H9 (cell line): ENCODE measurements around the gene PRKRA. TPM values are rescaled to one million over a fixed set of nuclear protein-coding genes. Genes with fewer than 3 reads are reported as not detected.

ENCODE experiments used
- DNase-seq: peaks from one replicate; pipeline ENCODE4 v3.0.0-alpha.2; 2017
- H2AFZ ChIP-seq: one replicate; pipeline ENCODE4 v1.6.1; 2013; ENCODE audit warnings: mild to moderate bottlenecking, low read length, control low read depth, moderate library complexity
- H2AK5ac ChIP-seq: 2 replicates; pipeline ENCODE4 v1.6.1; 2013; ENCODE audit warnings: low read length, control low read depth, mixed read lengths; ENCODE audit not compliant: insufficient read length
- H2BK120ac ChIP-seq: one replicate; pipeline ENCODE4 v1.6.1; 2013; ENCODE audit warnings: low read depth, mild to moderate bottlenecking, low read length, control low read depth, inconsistent platforms; ENCODE audit not compliant: poor library complexity, severe bottlenecking
- H2BK12ac ChIP-seq: 2 replicates; pipeline ENCODE4 v1.6.1; 2013; ENCODE audit warnings: low read length, control low read depth, mixed read lengths, low read depth; ENCODE audit not compliant: insufficient read length
- H2BK15ac ChIP-seq: 2 replicates; pipeline ENCODE4 v1.6.1; 2013; ENCODE audit warnings: low read depth, low read length, control low read depth
- H2BK20ac ChIP-seq: one replicate; pipeline ENCODE4 v1.6.1; 2013; ENCODE audit warnings: low read depth, mild to moderate bottlenecking, low read length, control low read depth, inconsistent platforms; ENCODE audit not compliant: poor library complexity, severe bottlenecking
- H2BK5ac ChIP-seq: 2 replicates; pipeline ENCODE4 v1.6.1; 2013; ENCODE audit warnings: low read length, control low read depth, mixed read lengths; ENCODE audit not compliant: insufficient read length
- H3K14ac ChIP-seq: 2 replicates; pipeline ENCODE4 v1.6.1; 2013; ENCODE audit warnings: low read length, control low read depth; ENCODE audit not compliant: insufficient read depth
- H3K18ac ChIP-seq: 2 replicates; pipeline ENCODE4 v1.6.1; 2013; ENCODE audit warnings: low read depth, mild to moderate bottlenecking, mixed read lengths, low read length, control low read depth; ENCODE audit not compliant: insufficient read length
- H3K23ac ChIP-seq: 2 replicates; pipeline ENCODE4 v1.6.1; 2013; ENCODE audit warnings: low read length, control low read depth, mixed read lengths, low read depth; ENCODE audit not compliant: insufficient read length
- H3K23me2 ChIP-seq: 2 replicates; pipeline ENCODE4 v1.6.1; 2013; ENCODE audit warnings: low read depth, mild to moderate bottlenecking, mixed read lengths, low read length, control low read depth; ENCODE audit not compliant: insufficient read length, poor library complexity, severe bottlenecking
- H3K27ac ChIP-seq: 2 replicates; pipeline ENCODE4 v1.5.1; 2013; ENCODE audit warnings: low read length, control low read depth, mixed read lengths, low read depth; ENCODE audit not compliant: insufficient read length
- H3K27me3 ChIP-seq: 2 replicates; pipeline ENCODE4 v1.6.1; 2013; ENCODE audit warnings: low read length, control low read depth, inconsistent platforms; ENCODE audit not compliant: insufficient read depth
- H3K4ac ChIP-seq: 2 replicates; pipeline ENCODE4 v1.6.1; 2013; ENCODE audit warnings: low read depth, mild to moderate bottlenecking, control low read depth, inconsistent platforms, low read length, moderate library complexity
- H3K4me1 ChIP-seq: 2 replicates; pipeline ENCODE4 v1.6.1; 2013; ENCODE audit warnings: low read length, control low read depth, inconsistent platforms; ENCODE audit not compliant: insufficient read depth
- H3K4me2 ChIP-seq: 2 replicates; pipeline ENCODE4 v1.6.1; 2013; ENCODE audit warnings: low read length, control low read depth, mixed read lengths; ENCODE audit not compliant: insufficient read length, insufficient read depth
- H3K56ac ChIP-seq: 2 replicates; pipeline ENCODE4 v1.6.1; 2013; ENCODE audit warnings: low read depth, mild to moderate bottlenecking, mixed read lengths, low read length, control low read depth; ENCODE audit not compliant: insufficient read length
- H3K79me1 ChIP-seq: 2 replicates; pipeline ENCODE4 v1.6.1; 2013; ENCODE audit warnings: low read depth, mild to moderate bottlenecking, moderate library complexity, low read length, control low read depth, inconsistent platforms; ENCODE audit not compliant: insufficient read depth, poor library complexity, severe bottlenecking
- H3K79me2 ChIP-seq: 2 replicates; pipeline ENCODE4 v1.6.1; 2013; ENCODE audit warnings: low read length, control low read depth, inconsistent platforms; ENCODE audit not compliant: insufficient read depth
- H3K9ac ChIP-seq: 2 replicates; pipeline ENCODE4 v1.6.1; 2013; ENCODE audit warnings: low read length, control low read depth, mixed read lengths; ENCODE audit not compliant: insufficient read length; ENCODE audit errors: extremely low read depth
- H3K9me3 ChIP-seq: one replicate; pipeline ENCODE4 v1.6.1; 2013; ENCODE audit warnings: low read depth, low read length, inconsistent platforms; ENCODE audit not compliant: control insufficient read depth
- H3T11ph ChIP-seq: one replicate; pipeline ENCODE4 v1.6.1; 2013; ENCODE audit warnings: mild to moderate bottlenecking, low read length, control low read depth, inconsistent platforms
- H4K20me1 ChIP-seq: one replicate; pipeline ENCODE4 v1.6.1; 2013; ENCODE audit not compliant: control insufficient read depth, insufficient read length, insufficient read depth
- H4K5ac ChIP-seq: 2 replicates; pipeline ENCODE4 v1.6.1; 2013; ENCODE audit warnings: low read depth, mild to moderate bottlenecking, mixed read lengths, low read length, control low read depth; ENCODE audit not compliant: insufficient read length
- H4K8ac ChIP-seq: replicated peaks from 2 replicates; pipeline ENCODE4 v1.6.1; 2013; ENCODE audit warnings: low read length, control low read depth, mixed read lengths, low read depth; ENCODE audit not compliant: insufficient read length
- H4K91ac ChIP-seq: 2 replicates; pipeline ENCODE4 v1.6.1; 2013; ENCODE audit warnings: low read depth, mild to moderate bottlenecking, moderate library complexity, mixed read lengths, low read length, control low read depth; ENCODE audit not compliant: insufficient read length
- H3K27ac Mint-ChIP-seq, 3 experiments: 2 replicates in 2 of 3; 3 replicates in 1 of 3; pipeline ENCODE4 v1.8.0; 2020 to 2021; ENCODE audit warnings: mixed read lengths in 3 of 3, mild to moderate bottlenecking in 1 of 3, moderate library complexity in 1 of 3
- H3K27me3 Mint-ChIP-seq: 2 replicates; pipeline ENCODE4 v1.8.0; 2021; ENCODE audit warnings: low read depth, mild to moderate bottlenecking, moderate library complexity, mixed read lengths
- H3K36me3 Mint-ChIP-seq, 3 experiments: 2 replicates in 2 of 3; 3 replicates in 1 of 3; pipeline ENCODE4 v1.8.0; 2020 to 2021; ENCODE audit warnings: low read depth in 3 of 3, mixed read lengths in 3 of 3; ENCODE audit not compliant: insufficient read depth in 1 of 3
- H3K4me1 Mint-ChIP-seq, 2 experiments: 2 replicates each; pipeline ENCODE4 v1.8.0; 2020; ENCODE audit warnings: mixed read lengths in 2 of 2
- H3K4me3 Mint-ChIP-seq, 2 experiments: 2 replicates in 1 of 2; 3 replicates in 1 of 2; pipeline ENCODE4 v1.8.0; 2020 to 2021; ENCODE audit warnings: mild to moderate bottlenecking in 2 of 2, mixed read lengths in 2 of 2, moderate library complexity in 1 of 2
- H3K9me3 Mint-ChIP-seq, 2 experiments: 2 replicates in 1 of 2; 3 replicates in 1 of 2; pipeline ENCODE4 v1.8.0; 2020; ENCODE audit warnings: mild to moderate bottlenecking in 2 of 2, mixed read lengths in 2 of 2, moderate library complexity in 1 of 2
- total RNA-seq: library from RNA; stranded (reverse); gene quantifications from 2 replicates; pipeline ENCODE4 v1.2.1, GENCODE V29; 2021
- TF ChIP-seq, protein P1 (sequence below): fragments of 200-600 bp; sonication (generic); conservative IDR thresholded peaks from 3 replicates; pipeline ENCODE4 v1.8.0; 2021; ENCODE audit warnings: antibody characterized with exemption, mild to moderate bottlenecking

The PRKRA gene
- total RNA-seq, 1 experiment from 2014 or later, result 61.5 TPM

DNA sequence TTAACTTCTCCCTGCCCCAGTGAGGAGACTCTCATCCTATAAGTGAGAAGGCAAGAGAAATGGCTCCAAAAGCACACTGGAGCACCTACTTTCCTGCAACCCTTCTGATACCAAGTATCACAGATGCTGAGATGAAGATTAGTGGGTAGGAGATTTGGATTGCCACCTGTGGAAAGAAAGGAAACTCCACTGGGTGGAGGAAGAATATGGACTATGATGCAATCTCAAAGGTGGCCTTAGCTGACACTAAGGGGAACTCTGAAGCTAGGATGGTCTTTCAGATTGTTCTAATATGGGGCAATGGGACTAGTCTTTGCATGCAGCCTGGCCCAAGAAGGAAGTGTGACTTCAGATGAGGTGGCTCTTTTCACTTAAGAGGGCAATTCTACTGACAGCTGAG lies 21.6 kb downstream of the PRKRA start:
- Histone ChIP-seq H2AK5ac (no peak overlapping the region), H4K5ac (no peak overlapping the region), H3T11ph (no peak overlapping the region), H3K79me1 (no peaks in the 10 kb centered on the region), H2AFZ (no peak overlapping the region), H3K14ac (no peak overlapping the region), H3K23ac (no peak overlapping the region), H2BK20ac (no peak overlapping the region), H3K9ac (no peak overlapping the region), H3K79me2 (no peaks in the 10 kb centered on the region), H3K4ac (no peak overlapping the region), H4K91ac (no peak overlapping the region), H2BK15ac (no peak overlapping the region), H3K18ac (no peak overlapping the region), H3K23me2 (no peaks in the 10 kb centered on the region), H4K8ac (no peak overlapping the region), H3K4me1 (no peaks in the 10 kb centered on the region), H2BK5ac (no peak overlapping the region), H3K27me3 (no peaks in the 10 kb centered on the region), H3K27ac (no peak overlapping the region), H3K9me3 (no peaks in the 10 kb centered on the region), H2BK120ac (no peak overlapping the region), H4K20me1 (no peaks in the 10 kb centered on the region), H3K56ac (no peak overlapping the region), H2BK12ac (no peak overlapping the region), H3K4me2 (no peak overlapping the region)
- Mint-ChIP-seq H3K4me1 (no peaks in the 10 kb centered on the region), H3K27ac (peak overlapping the region in 2 of 3 experiments; percentile 6 to 88; a peak in 3 of 7 replicates), H3K9me3 (peaks cover 2 to 7% of the 10 kb centered on the region in 2 experiments; a peak in 3 of 5 replicates), H3K4me3 (no peak overlapping the region; a peak in 1 of 5 replicates), H3K36me3 (peaks cover 26 to 75% (median 64%) of the 10 kb centered on the region in 3 experiments; a peak in 6 of 7 replicates), H3K27me3 (no peaks in the 10 kb centered on the region)
- no peak for DNase-seq
- TF ChIP-seq, protein P1, sequence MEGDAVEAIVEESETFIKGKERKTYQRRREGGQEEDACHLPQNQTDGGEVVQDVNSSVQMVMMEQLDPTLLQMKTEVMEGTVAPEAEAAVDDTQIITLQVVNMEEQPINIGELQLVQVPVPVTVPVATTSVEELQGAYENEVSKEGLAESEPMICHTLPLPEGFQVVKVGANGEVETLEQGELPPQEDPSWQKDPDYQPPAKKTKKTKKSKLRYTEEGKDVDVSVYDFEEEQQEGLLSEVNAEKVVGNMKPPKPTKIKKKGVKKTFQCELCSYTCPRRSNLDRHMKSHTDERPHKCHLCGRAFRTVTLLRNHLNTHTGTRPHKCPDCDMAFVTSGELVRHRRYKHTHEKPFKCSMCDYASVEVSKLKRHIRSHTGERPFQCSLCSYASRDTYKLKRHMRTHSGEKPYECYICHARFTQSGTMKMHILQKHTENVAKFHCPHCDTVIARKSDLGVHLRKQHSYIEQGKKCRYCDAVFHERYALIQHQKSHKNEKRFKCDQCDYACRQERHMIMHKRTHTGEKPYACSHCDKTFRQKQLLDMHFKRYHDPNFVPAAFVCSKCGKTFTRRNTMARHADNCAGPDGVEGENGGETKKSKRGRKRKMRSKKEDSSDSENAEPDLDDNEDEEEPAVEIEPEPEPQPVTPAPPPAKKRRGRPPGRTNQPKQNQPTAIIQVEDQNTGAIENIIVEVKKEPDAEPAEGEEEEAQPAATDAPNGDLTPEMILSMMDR, result no peak
